ENCODE results near the gene NPHS2. TPM values are rescaled to one million over a fixed set of nuclear protein-coding genes. Genes with fewer than 3 reads are reported as not detected.
"Not testable (repeated sequence)": the region's sequence is repeated elsewhere in the genome, so short reads cannot be mapped to it uniquely, and the experiment has no call there.

Gene NPHS2
- total and polyA plus RNA-seq, 4 donors = 0.67 to 2.6 TPM; not detected in 2

GRCh38 chr1:179548666-179549367 is 26.9 kb downstream of the NPHS2 start:
- no peak overlapping the region for H3K27ac ChIP-seq (ENCODE audit: low read depth, low read length)
- no peak for DNase-seq (ENCODE audit: low read depth in 4 of 6, low spot score in 6 of 6)
- no peak overlapping the region for H3K4me3 ChIP-seq (ENCODE audit: low read depth, low read length)
- no peaks in the 10 kb centered on the region for H3K4me1 ChIP-seq (ENCODE audit: control insufficient read depth, insufficient read depth, low read length)
- H3K36me3 ChIP-seq (ENCODE audit: control insufficient read depth, insufficient read depth, low read length) = no peaks in the 10 kb centered on the region
- no peaks in the 10 kb centered on the region for H3K9me3 ChIP-seq (ENCODE audit: control insufficient read depth, insufficient read depth, low read length)
- no peaks in the 10 kb centered on the region for H3K27me3 ChIP-seq (ENCODE audit: control insufficient read depth, insufficient read depth, low read length)
- WGBS (ENCODE audit: insufficient coverage) = 83% methylated on average over 3 of the region's 3 CpGs

- Histone ChIP-seq H3K27ac (ENCODE audit: low read depth, low read length) (no peak overlapping the region), H3K4me3 (ENCODE audit: low read depth, low read length) (no peak overlapping the region), H3K4me1 (ENCODE audit: control insufficient read depth, insufficient read depth, low read length) (no peaks in the 10 kb centered on the region), H3K9me3 (ENCODE audit: control insufficient read depth, insufficient read depth, low read length) (no peaks in the 10 kb centered on the region), H3K27me3 (ENCODE audit: control insufficient read depth, insufficient read depth, low read length) (no peaks in the 10 kb centered on the region), H3K36me3 (ENCODE audit: control insufficient read depth, insufficient read depth, low read length) (no peaks in the 10 kb centered on the region)
- peak in 2 of 6 donors; percentile 3 to 10 for DNase-seq (ENCODE audit: low read depth in 4 of 6, low spot score in 6 of 6)
- WGBS (ENCODE audit: insufficient coverage) = 33% methylated on average over 1 of the region's 2 CpGs
These were observed 28.7 kb downstream of the NPHS2 start for GRCh38 chr1:179547021-179547535.

GRCh38 chr1:179545321-179545720 is 30.4 kb downstream of the NPHS2 start:
- no peaks in the 10 kb centered on the region for H3K27me3 ChIP-seq (ENCODE audit: control insufficient read depth, insufficient read depth, low read length)
- H3K9me3 ChIP-seq (ENCODE audit: control insufficient read depth, insufficient read depth, low read length) = no peaks in the 10 kb centered on the region
- no peak for DNase-seq (ENCODE audit: low read depth in 4 of 6, low spot score in 6 of 6)
- no peak overlapping the region for H3K27ac ChIP-seq (ENCODE audit: low read depth, low read length)
- H3K4me1 ChIP-seq (ENCODE audit: control insufficient read depth, insufficient read depth, low read length) = no peaks in the 10 kb centered on the region
- no peak overlapping the region for H3K4me3 ChIP-seq (ENCODE audit: low read depth, low read length)
- 66% methylated on average over 3 of the region's 3 CpGs for WGBS (ENCODE audit: insufficient coverage)
- H3K36me3 ChIP-seq (ENCODE audit: control insufficient read depth, insufficient read depth, low read length) = no peaks in the 10 kb centered on the region

DNA sequence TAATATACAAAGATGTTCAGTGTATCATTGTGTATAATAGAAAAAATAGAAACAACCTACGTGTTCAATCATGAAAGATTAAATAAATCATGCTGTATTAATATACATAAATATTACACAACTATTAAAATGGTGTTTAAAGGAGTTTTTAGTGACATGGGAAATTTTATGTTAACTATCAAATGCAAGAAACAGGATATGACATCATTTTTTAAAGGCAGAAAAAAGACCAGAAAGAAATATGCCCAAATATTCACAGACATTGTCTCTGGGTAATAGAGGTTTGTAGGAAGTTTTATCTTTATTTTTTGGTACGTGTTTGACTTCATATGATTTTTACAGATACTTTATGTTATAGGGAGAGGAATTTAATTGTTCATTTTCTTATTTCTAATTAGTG is 34.0 kb downstream of the NPHS2 start:
- Histone ChIP-seq H3K9me3 (ENCODE audit: control insufficient read depth, insufficient read depth, low read length) (no peaks in the 10 kb centered on the region), H3K4me3 (ENCODE audit: low read depth, low read length) (no peak overlapping the region), H3K27ac (ENCODE audit: low read depth, low read length) (no peak overlapping the region), H3K27me3 (ENCODE audit: control insufficient read depth, insufficient read depth, low read length) (no peaks in the 10 kb centered on the region), H3K36me3 (ENCODE audit: control insufficient read depth, insufficient read depth, low read length) (no peaks in the 10 kb centered on the region), H3K4me1 (ENCODE audit: control insufficient read depth, insufficient read depth, low read length) (no peaks in the 10 kb centered on the region)
- no CpG with 5 or more reads among the region's 2 CpGs for WGBS (ENCODE audit: insufficient coverage)
- no peak for DNase-seq (ENCODE audit: low read depth in 4 of 6, low spot score in 6 of 6)

DNA sequence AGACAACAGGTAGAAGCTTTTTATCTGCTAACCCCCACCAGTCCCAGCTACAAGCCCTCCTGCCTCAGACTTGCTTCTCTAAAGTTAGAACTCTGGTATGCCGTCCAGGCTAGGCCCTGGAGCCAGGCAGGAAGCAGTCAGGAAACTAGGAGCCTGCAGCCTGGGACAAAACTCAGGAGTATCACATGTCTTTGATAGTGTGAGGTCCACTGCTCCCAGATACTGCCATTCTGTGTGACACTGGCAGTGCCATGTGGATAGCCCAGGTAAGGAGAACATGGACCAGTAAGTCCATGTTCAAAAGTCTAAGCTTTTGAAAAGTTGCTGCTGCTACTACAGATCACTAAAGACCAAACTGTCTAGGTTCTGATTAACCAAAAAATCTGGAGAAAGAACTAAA is 45.4 kb downstream of the NPHS2 start:
- WGBS (ENCODE audit: insufficient coverage) = 80% methylated on average over 1 of the region's 1 CpG
- no peak overlapping the region for H3K4me3 ChIP-seq (ENCODE audit: low read depth, low read length)
- no peak for DNase-seq (ENCODE audit: low read depth in 4 of 6, low spot score in 6 of 6)
- H3K27ac ChIP-seq (ENCODE audit: low read depth, low read length) = no peak overlapping the region
- no peaks in the 10 kb centered on the region for H3K36me3 ChIP-seq (ENCODE audit: control insufficient read depth, insufficient read depth, low read length)
- no peaks in the 10 kb centered on the region for H3K4me1 ChIP-seq (ENCODE audit: control insufficient read depth, insufficient read depth, low read length)
- H3K27me3 ChIP-seq (ENCODE audit: control insufficient read depth, insufficient read depth, low read length) = no peaks in the 10 kb centered on the region
- no peaks in the 10 kb centered on the region for H3K9me3 ChIP-seq (ENCODE audit: control insufficient read depth, insufficient read depth, low read length)

GRCh38 chr1:179529482-179530195 is 46.1 kb downstream of the NPHS2 start:
- DNase-seq (ENCODE audit: low read depth in 4 of 6, low spot score in 6 of 6) = no peak
- WGBS (ENCODE audit: insufficient coverage) = 29% methylated on average over 2 of the region's 8 CpGs
- Histone ChIP-seq H3K36me3 (ENCODE audit: control insufficient read depth, insufficient read depth, low read length) (no peaks in the 10 kb centered on the region), H3K9me3 (ENCODE audit: control insufficient read depth, insufficient read depth, low read length) (no peaks in the 10 kb centered on the region), H3K27ac (ENCODE audit: low read depth, low read length) (no peak overlapping the region), H3K4me1 (ENCODE audit: control insufficient read depth, insufficient read depth, low read length) (no peaks in the 10 kb centered on the region), H3K27me3 (ENCODE audit: control insufficient read depth, insufficient read depth, low read length) (no peaks in the 10 kb centered on the region), H3K4me3 (ENCODE audit: low read depth, low read length) (no peak overlapping the region)

GRCh38 chr1:179518544-179518943 is 57.2 kb downstream of the NPHS2 start:
- not testable (repeated sequence) for DNase-seq (ENCODE audit: low read depth in 4 of 6, low spot score in 6 of 6); H3K27me3 ChIP-seq (ENCODE audit: control insufficient read depth, insufficient read depth, low read length); H3K9me3 ChIP-seq (ENCODE audit: control insufficient read depth, insufficient read depth, low read length); H3K27ac ChIP-seq (ENCODE audit: low read depth, low read length); H3K4me3 ChIP-seq (ENCODE audit: low read depth, low read length); H3K36me3 ChIP-seq (ENCODE audit: control insufficient read depth, insufficient read depth, low read length); H3K4me1 ChIP-seq (ENCODE audit: control insufficient read depth, insufficient read depth, low read length)
- WGBS (ENCODE audit: insufficient coverage) = no CpG with 5 or more reads among the region's 1 CpG

GRCh38 chr1:179516976-179517705 is 58.6 kb downstream of the NPHS2 start:
- 52% methylated on average over 5 of the region's 11 CpGs for WGBS (ENCODE audit: insufficient coverage)
- no peaks in the 10 kb centered on the region for H3K36me3 ChIP-seq (ENCODE audit: control insufficient read depth, insufficient read depth, low read length)
- DNase-seq (ENCODE audit: low read depth in 4 of 6, low spot score in 6 of 6) = no peak

DNA sequence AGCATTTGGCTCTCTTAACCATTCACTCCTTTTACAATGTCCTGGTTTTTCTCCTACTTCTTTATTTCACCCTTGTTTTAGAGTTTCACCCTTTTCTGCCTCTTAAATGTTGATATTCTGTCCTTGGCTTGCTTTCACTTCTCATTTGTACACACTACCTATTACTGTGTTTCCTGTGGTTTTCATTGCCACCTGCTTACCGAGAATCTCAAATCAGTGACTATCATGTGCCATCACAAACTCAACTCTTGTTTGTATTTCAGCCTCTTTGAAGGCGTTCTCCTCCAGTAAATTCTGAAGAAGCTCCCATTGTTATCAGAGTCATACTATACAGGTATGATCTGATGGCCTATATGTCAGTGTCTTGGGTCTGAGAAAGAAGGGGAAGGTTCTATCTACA is 65.7 kb downstream of the NPHS2 start:
- Histone ChIP-seq H3K27ac (ENCODE audit: low read depth, low read length) (no peak overlapping the region), H3K4me3 (ENCODE audit: low read depth, low read length) (no peak overlapping the region), H3K9me3 (ENCODE audit: control insufficient read depth, insufficient read depth, low read length) (no peaks in the 10 kb centered on the region), H3K36me3 (ENCODE audit: control insufficient read depth, insufficient read depth, low read length) (no peaks in the 10 kb centered on the region), H3K27me3 (ENCODE audit: control insufficient read depth, insufficient read depth, low read length) (no peaks in the 10 kb centered on the region), H3K4me1 (ENCODE audit: control insufficient read depth, insufficient read depth, low read length) (no peaks in the 10 kb centered on the region)
- WGBS (ENCODE audit: insufficient coverage) = 100% methylated on average over 1 of the region's 2 CpGs
- DNase-seq (ENCODE audit: low read depth in 4 of 6, low spot score in 6 of 6) = no peak

More at GRCh38 chr1:179516976-179517705, 58.6 kb downstream of the NPHS2 start:
- no peak overlapping the region for H3K27ac ChIP-seq (ENCODE audit: low read depth, low read length)
- no peak overlapping the region for H3K4me3 ChIP-seq (ENCODE audit: low read depth, low read length)
- no peaks in the 10 kb centered on the region for H3K27me3 ChIP-seq (ENCODE audit: control insufficient read depth, insufficient read depth, low read length)
- H3K9me3 ChIP-seq (ENCODE audit: control insufficient read depth, insufficient read depth, low read length) = no peaks in the 10 kb centered on the region
- H3K4me1 ChIP-seq (ENCODE audit: control insufficient read depth, insufficient read depth, low read length) = no peaks in the 10 kb centered on the region
